ENCODE results near the gene MED9. TPM values are rescaled to one million over a fixed set of nuclear protein-coding genes. Genes with fewer than 3 reads are reported as not detected.

Gene MED9
- total and polyA plus RNA-seq, 9 of the 15 experiments (the other 6 are each of a cell fraction or from before 2014, with no cell fraction given) = 2.2 to 15.8 (median 12.7) TPM

DNA sequence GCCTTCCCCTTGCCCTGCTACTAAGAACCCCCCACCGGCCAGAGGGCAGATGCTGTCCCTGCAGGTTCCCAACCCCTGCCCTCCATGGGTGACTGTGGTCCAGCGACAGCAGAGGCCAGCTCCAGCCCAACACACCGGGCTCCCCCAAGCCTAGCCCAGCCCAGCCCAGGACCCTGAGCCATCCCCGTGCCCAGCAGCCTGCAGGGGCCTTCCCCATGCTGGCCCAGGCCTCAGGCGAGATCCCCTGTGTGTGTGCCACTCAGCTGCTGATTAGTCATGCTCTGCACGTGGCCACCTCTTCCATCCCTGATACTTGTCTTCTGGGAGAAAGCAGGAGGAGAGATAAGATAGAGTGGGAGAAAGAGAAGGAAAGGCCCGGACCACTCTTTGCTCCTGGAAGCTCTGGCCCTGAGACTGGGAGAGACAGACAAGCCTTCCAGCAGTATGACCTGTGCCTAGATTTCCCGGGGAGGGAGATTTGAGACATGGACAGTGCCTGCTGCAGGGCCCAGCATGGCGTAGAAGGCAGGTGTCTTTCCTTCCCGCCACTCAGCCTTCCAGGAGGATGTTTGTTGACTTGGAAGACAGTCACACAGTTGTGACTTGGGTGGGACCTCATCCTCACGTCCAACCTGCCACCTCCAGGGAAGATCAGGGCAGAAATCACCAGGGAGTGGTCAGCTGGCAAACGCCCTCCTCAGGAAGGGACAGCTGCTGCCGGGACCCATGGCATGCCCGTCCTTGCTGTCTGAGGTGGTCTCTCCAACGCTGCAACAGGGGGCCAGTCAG, 60.7 kb downstream of the MED9 start (continued):
- TF ChIP-seq, protein P1, sequence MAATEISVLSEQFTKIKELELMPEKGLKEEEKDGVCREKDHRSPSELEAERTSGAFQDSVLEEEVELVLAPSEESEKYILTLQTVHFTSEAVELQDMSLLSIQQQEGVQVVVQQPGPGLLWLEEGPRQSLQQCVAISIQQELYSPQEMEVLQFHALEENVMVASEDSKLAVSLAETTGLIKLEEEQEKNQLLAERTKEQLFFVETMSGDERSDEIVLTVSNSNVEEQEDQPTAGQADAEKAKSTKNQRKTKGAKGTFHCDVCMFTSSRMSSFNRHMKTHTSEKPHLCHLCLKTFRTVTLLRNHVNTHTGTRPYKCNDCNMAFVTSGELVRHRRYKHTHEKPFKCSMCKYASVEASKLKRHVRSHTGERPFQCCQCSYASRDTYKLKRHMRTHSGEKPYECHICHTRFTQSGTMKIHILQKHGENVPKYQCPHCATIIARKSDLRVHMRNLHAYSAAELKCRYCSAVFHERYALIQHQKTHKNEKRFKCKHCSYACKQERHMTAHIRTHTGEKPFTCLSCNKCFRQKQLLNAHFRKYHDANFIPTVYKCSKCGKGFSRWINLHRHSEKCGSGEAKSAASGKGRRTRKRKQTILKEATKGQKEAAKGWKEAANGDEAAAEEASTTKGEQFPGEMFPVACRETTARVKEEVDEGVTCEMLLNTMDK (IDR thresholded peaks at IDR 0.05; ENCODE audit: borderline replicate concordance, insufficient read depth, low read depth, low read length, poor library complexity, severe bottlenecking) = no peak
- TF ChIP-seq POLR2H (tag; IDR thresholded peaks at IDR 0.05; ENCODE audit: low read depth) (no peak), MCM2 (IDR thresholded peaks at IDR 0.05; ENCODE audit: low read depth) (no peak), NFXL1 (CRISPR knock-in tag; IDR thresholded peaks at IDR 0.05) (no peak), BHLHE40 (IDR thresholded peaks at IDR 0.05; ENCODE audit: low read length) (peak; percentile 36), DACH1 (IDR thresholded peaks at IDR 0.05; ENCODE audit: partially characterized antibody) (no peak), MIER1 (IDR thresholded peaks at IDR 0.05; ENCODE audit: low read depth) (no peak), NR2F6 (CRISPR knock-in tag; IDR thresholded peaks at IDR 0.05) (no peak), PRMT5 (CRISPR knock-in tag; IDR thresholded peaks at IDR 0.05) (no peak), SMARCA5 (IDR thresholded peaks at IDR 0.05) (no peak), FOSL1 (tag; conservative IDR thresholded peaks at IDR 0.05) (peak; percentile 66)
- TF ChIP-seq, protein P2, sequence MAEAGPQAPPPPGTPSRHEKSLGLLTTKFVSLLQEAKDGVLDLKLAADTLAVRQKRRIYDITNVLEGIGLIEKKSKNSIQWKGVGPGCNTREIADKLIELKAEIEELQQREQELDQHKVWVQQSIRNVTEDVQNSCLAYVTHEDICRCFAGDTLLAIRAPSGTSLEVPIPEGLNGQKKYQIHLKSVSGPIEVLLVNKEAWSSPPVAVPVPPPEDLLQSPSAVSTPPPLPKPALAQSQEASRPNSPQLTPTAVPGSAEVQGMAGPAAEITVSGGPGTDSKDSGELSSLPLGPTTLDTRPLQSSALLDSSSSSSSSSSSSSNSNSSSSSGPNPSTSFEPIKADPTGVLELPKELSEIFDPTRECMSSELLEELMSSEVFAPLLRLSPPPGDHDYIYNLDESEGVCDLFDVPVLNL (CRISPR knock-in tag; IDR thresholded peaks at IDR 0.05; ENCODE audit: low read depth) = no peak
- TF ChIP-seq, protein P3, sequence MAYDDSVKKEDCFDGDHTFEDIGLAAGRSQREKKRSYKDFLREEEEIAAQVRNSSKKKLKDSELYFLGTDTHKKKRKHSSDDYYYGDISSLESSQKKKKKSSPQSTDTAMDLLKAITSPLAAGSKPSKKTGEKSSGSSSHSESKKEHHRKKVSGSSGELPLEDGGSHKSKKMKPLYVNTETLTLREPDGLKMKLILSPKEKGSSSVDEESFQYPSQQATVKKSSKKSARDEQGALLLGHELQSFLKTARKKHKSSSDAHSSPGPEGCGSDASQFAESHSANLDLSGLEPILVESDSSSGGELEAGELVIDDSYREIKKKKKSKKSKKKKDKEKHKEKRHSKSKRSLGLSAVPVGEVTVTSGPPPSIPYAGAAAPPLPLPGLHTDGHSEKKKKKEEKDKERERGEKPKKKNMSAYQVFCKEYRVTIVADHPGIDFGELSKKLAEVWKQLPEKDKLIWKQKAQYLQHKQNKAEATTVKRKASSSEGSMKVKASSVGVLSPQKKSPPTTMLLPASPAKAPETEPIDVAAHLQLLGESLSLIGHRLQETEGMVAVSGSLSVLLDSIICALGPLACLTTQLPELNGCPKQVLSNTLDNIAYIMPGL (CRISPR knock-in tag; IDR thresholded peaks at IDR 0.05) = no peak
- TF ChIP-seq, protein P4, sequence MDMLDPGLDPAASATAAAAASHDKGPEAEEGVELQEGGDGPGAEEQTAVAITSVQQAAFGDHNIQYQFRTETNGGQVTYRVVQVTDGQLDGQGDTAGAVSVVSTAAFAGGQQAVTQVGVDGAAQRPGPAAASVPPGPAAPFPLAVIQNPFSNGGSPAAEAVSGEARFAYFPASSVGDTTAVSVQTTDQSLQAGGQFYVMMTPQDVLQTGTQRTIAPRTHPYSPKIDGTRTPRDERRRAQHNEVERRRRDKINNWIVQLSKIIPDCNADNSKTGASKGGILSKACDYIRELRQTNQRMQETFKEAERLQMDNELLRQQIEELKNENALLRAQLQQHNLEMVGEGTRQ (CRISPR knock-in tag; IDR thresholded peaks at IDR 0.05) = 0 out of 2 replicates have a peak, but pooled peaks have one; percentile 16
- TF ChIP-seq, protein P5, sequence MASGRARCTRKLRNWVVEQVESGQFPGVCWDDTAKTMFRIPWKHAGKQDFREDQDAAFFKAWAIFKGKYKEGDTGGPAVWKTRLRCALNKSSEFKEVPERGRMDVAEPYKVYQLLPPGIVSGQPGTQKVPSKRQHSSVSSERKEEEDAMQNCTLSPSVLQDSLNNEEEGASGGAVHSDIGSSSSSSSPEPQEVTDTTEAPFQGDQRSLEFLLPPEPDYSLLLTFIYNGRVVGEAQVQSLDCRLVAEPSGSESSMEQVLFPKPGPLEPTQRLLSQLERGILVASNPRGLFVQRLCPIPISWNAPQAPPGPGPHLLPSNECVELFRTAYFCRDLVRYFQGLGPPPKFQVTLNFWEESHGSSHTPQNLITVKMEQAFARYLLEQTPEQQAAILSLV (tag; IDR thresholded peaks at IDR 0.05) = no peak

All from K562 (cell line).